Measurements from ENCODE around the gene AGRN. TPM values are rescaled to one million over a fixed set of nuclear protein-coding genes. Genes with fewer than 3 reads are reported as not detected.
"Not testable (repeated sequence)": the region's sequence is repeated elsewhere in the genome, so short reads cannot be mapped to it uniquely, and the experiment has no call there.

Gene AGRN
- total RNA-seq, 1 donor from 2014 or later: 34.1 TPM

- H3K36me3 ChIP-seq: no peaks in the 10 kb centered on the region
- H3K4me2 ChIP-seq: no peak overlapping the region
- peaks cover 28% of the 10 kb centered on the region for H3F3A ChIP-seq (ENCODE audit: low read depth)
- no peaks in the 10 kb centered on the region for H3K9me3 ChIP-seq (ENCODE audit: low read depth)
- H3K79me2 ChIP-seq (ENCODE audit: low read depth): no peaks in the 10 kb centered on the region
- no peak overlapping the region for H3K4me3 ChIP-seq
- Mint-ChIP-seq H3K27ac (no peak overlapping the region), H3K4me3 (peak overlapping the region; percentile 64), H3K36me3 (no peaks in the 10 kb centered on the region), H3K4me1 (peaks cover 13% of the 10 kb centered on the region), H3K9me3 (no peaks in the 10 kb centered on the region), H3K27me3 (ENCODE audit: insufficient read depth, low read depth) (peaks cover 11% of the 10 kb centered on the region)
- TF ChIP-seq EZH2phosphoT487 (IDR thresholded peaks at IDR 0.05) (no peak), EZH2 (IDR thresholded peaks at IDR 0.05) (no peak)
- H2AFZ ChIP-seq (replicated peaks): no peak overlapping the region
- H3K9ac ChIP-seq: no peak overlapping the region
- no peak for DNase-seq (ENCODE audit: low spot score)
- H3K4me1 ChIP-seq: peaks cover 4% of the 10 kb centered on the region
- H3K27me3 ChIP-seq: peaks cover 96% of the 10 kb centered on the region
- H3K27ac ChIP-seq: no peak overlapping the region
- peaks cover 35% of the 10 kb centered on the region for H4K20me1 ChIP-seq (ENCODE audit: low read depth)
Measured at GRCh38 chr1:1065265-1065939, 45.5 kb downstream of the AGRN start.

GRCh38 chr1:1065940-1066304 lies 46.0 kb downstream of the AGRN start:
- H3K4me1 ChIP-seq: not testable (repeated sequence)

GRCh38 chr1:1066403-1067283 lies 46.7 kb downstream of the AGRN start:
- Histone ChIP-seq H3K79me2 (ENCODE audit: low read depth) (no peaks in the 10 kb centered on the region), H3K4me3 (no peak overlapping the region), H3K27me3 (peaks cover 92% of the 10 kb centered on the region), H3K9ac (no peak overlapping the region), H3K4me1 (peaks cover 4% of the 10 kb centered on the region), H3K4me2 (no peak overlapping the region), H3K27ac (no peak overlapping the region), H2AFZ (replicated peaks) (no peak overlapping the region), H3K36me3 (no peaks in the 10 kb centered on the region), H3K9me3 (ENCODE audit: low read depth) (no peaks in the 10 kb centered on the region), H3F3A (ENCODE audit: low read depth) (peaks cover 28% of the 10 kb centered on the region), H4K20me1 (ENCODE audit: low read depth) (peaks cover 29% of the 10 kb centered on the region)
- no peaks in the 10 kb centered on the region for H3K36me3 Mint-ChIP-seq
- no peak for DNase-seq (ENCODE audit: low spot score)
- no peaks in the 10 kb centered on the region for H3K9me3 Mint-ChIP-seq
- peaks cover 17% of the 10 kb centered on the region for H3K4me1 Mint-ChIP-seq
- H3K4me3 Mint-ChIP-seq: no peak overlapping the region
- H3K27ac Mint-ChIP-seq: no peak overlapping the region
- TF ChIP-seq EZH2 (IDR thresholded peaks at IDR 0.05) (no peak), CTCF (IDR thresholded peaks at IDR 0.05) (no peak), EZH2phosphoT487 (IDR thresholded peaks at IDR 0.05) (no peak)
- peaks cover 9% of the 10 kb centered on the region for H3K27me3 Mint-ChIP-seq (ENCODE audit: insufficient read depth, low read depth)

More at GRCh38 chr1:1065940-1066304, 46.0 kb downstream of the AGRN start:
- H3K27ac Mint-ChIP-seq; H3K4me3 Mint-ChIP-seq; H2AFZ ChIP-seq (replicated peaks); H3K9ac ChIP-seq; DNase-seq (ENCODE audit: low spot score); H3K4me3 ChIP-seq; H3K4me2 ChIP-seq; H3K36me3 ChIP-seq; H3K9me3 ChIP-seq (ENCODE audit: low read depth); H3K27ac ChIP-seq; H3K9me3 Mint-ChIP-seq; H3K79me2 ChIP-seq (ENCODE audit: low read depth); H3K36me3 Mint-ChIP-seq: not testable (repeated sequence)
- Histone ChIP-seq H3F3A (ENCODE audit: low read depth) (peaks cover 28% of the 10 kb centered on the region), H4K20me1 (ENCODE audit: low read depth) (peaks cover 32% of the 10 kb centered on the region), H3K27me3 (peaks cover 96% of the 10 kb centered on the region)
- H3K4me1 Mint-ChIP-seq: peaks cover 17% of the 10 kb centered on the region
- H3K27me3 Mint-ChIP-seq (ENCODE audit: insufficient read depth, low read depth): peaks cover 11% of the 10 kb centered on the region

GRCh38 chr1:1067284-1067859 lies 47.5 kb downstream of the AGRN start:
- Histone ChIP-seq H3K4me1 (peaks cover 1% of the 10 kb centered on the region), H3F3A (ENCODE audit: low read depth) (peaks cover 25% of the 10 kb centered on the region), H3K27ac (no peak overlapping the region), H4K20me1 (ENCODE audit: low read depth) (peaks cover 26% of the 10 kb centered on the region), H3K9me3 (ENCODE audit: low read depth) (no peaks in the 10 kb centered on the region), H3K4me2 (no peak overlapping the region), H2AFZ (replicated peaks) (no peak overlapping the region), H3K36me3 (no peaks in the 10 kb centered on the region), H3K27me3 (peaks cover 85% of the 10 kb centered on the region), H3K9ac (no peak overlapping the region), H3K79me2 (ENCODE audit: low read depth) (no peaks in the 10 kb centered on the region), H3K4me3 (no peak overlapping the region)
- Mint-ChIP-seq H3K36me3 (no peaks in the 10 kb centered on the region), H3K4me1 (peaks cover 17% of the 10 kb centered on the region), H3K27ac (no peak overlapping the region), H3K27me3 (ENCODE audit: insufficient read depth, low read depth) (peaks cover 8% of the 10 kb centered on the region), H3K9me3 (no peaks in the 10 kb centered on the region), H3K4me3 (no peak overlapping the region)
- TF ChIP-seq EZH2phosphoT487 (IDR thresholded peaks at IDR 0.05) (no peak), EZH2 (IDR thresholded peaks at IDR 0.05) (no peak), CTCF (IDR thresholded peaks at IDR 0.05) (no peak)
- no peak for DNase-seq (ENCODE audit: low spot score)
